Cardiac muscle cell (in vitro differentiated cells and primary cell): ENCODE data around the gene JPH4. TPM values are rescaled to one million over a fixed set of nuclear protein-coding genes. Genes with fewer than 3 reads are reported as not detected.
"Not testable (repeated sequence)": the region's sequence is repeated elsewhere in the genome, so short reads cannot be mapped to it uniquely, and the experiment has no call there.

Experiments
- DNase-seq, 2 donors: peaks; one replicate each; pipeline versions ENCODE4 v3.0.0 to v3.0.0-alpha.2; 2010 to 2017; ENCODE audit warnings: low read depth in 1 of 2, low spot score in 1 of 2
- H3K27ac ChIP-seq: fragments of 200-600 bp; sonication (generic); 2 replicates; pipeline ENCODE4 v1.5.1; 2016
- H3K27me3 ChIP-seq: fragments of 200-600 bp; sonication (generic); 2 replicates; pipeline ENCODE4 v1.6.0; 2016; ENCODE audit warnings: control low read depth
- H3K36me3 ChIP-seq: fragments of 200-600 bp; sonication (generic); 2 replicates; pipeline ENCODE4 v1.5.1; 2016; ENCODE audit warnings: control low read depth
- H3K4me1 ChIP-seq: fragments of 200-600 bp; sonication (generic); 2 replicates; pipeline ENCODE4 v1.8.1; 2017; ENCODE audit warnings: low read depth, mild to moderate bottlenecking, mixed run types
- H3K4me3 ChIP-seq: fragments of 200-600 bp; sonication (generic); 2 replicates; pipeline ENCODE4 v1.5.1; 2016; ENCODE audit warnings: mild to moderate bottlenecking
- H3K9me3 ChIP-seq: fragments of 200-600 bp; sonication (generic); 2 replicates; pipeline ENCODE4 v1.5.1; 2017; ENCODE audit warnings: low read depth, mild to moderate bottlenecking, control low read depth
- CTCF ChIP-seq: IDR thresholded peaks from 2 replicates; pipeline ENCODE4 v1.5.1; 2012; ENCODE audit warnings: low read depth, mild to moderate bottlenecking, low read length
- polyA plus RNA-seq: library from polyadenylated mRNA; unstranded; fragments of >200 nt; fragmentation: Nextera tagmentation; extraction: Ambion mirVana; gene quantifications from 2 replicates; pipeline ENCODE4 v1.2.1, GENCODE V29; 2016
- total RNA-seq: library from RNA; depleted of rRNA; stranded (reverse); fragments of >200 nt; gene quantifications from 2 replicates; pipeline ENCODE4 v1.2.3, GENCODE V29; 2016

JPH4 gene
- total and polyA plus RNA-seq, 2 experiments from 2014 or later, result 0.53 to 0.63 TPM

- Histone ChIP-seq H3K36me3 (no peaks in the 10 kb centered on the region), H3K27me3 (no peaks in the 10 kb centered on the region), H3K9me3 (no peaks in the 10 kb centered on the region), H3K4me1 (peaks cover 11% of the 10 kb centered on the region), H3K4me3 (no peak overlapping the region), H3K27ac (no peak overlapping the region)
- DNase-seq, result no peak
- TF ChIP-seq CTCF, result no peak
Observed at GRCh38 chr14:23537351-23538049, 41.1 kb downstream of the JPH4 start.

GRCh38 chr14:23536906-23537305 is 41.7 kb downstream of the JPH4 start:
- not testable (repeated sequence) for DNase-seq, H3K4me3 ChIP-seq, H3K9me3 ChIP-seq, H3K27me3 ChIP-seq, H3K36me3 ChIP-seq, H3K27ac ChIP-seq
- peaks cover 11% of the 10 kb centered on the region for H3K4me1 ChIP-seq

GRCh38 chr14:23536494-23536893 is 42.1 kb downstream of the JPH4 start:
- no peak for DNase-seq
- H3K9me3 ChIP-seq, result no peaks in the 10 kb centered on the region
- peaks cover 11% of the 10 kb centered on the region for H3K4me1 ChIP-seq
- no peaks in the 10 kb centered on the region for H3K36me3 ChIP-seq
- no peak overlapping the region for H3K4me3 ChIP-seq
- no peaks in the 10 kb centered on the region for H3K27me3 ChIP-seq
- TF ChIP-seq CTCF, result no peak
- no peak overlapping the region for H3K27ac ChIP-seq

GRCh38 chr14:23535943-23536342 is 42.6 kb downstream of the JPH4 start:
- no peak for DNase-seq
- no peak overlapping the region for H3K27ac ChIP-seq
- no peaks in the 10 kb centered on the region for H3K27me3 ChIP-seq

GRCh38 chr14:23533652-23534435 is 44.7 kb downstream of the JPH4 start:
- no peaks in the 10 kb centered on the region for H3K27me3 ChIP-seq
- peaks cover 4% of the 10 kb centered on the region for H3K4me1 ChIP-seq
- TF ChIP-seq CTCF, result no peak
- H3K4me3 ChIP-seq, result no peak overlapping the region
- H3K36me3 ChIP-seq, result no peaks in the 10 kb centered on the region
- no peak for DNase-seq
- H3K9me3 ChIP-seq, result no peaks in the 10 kb centered on the region
- H3K27ac ChIP-seq, result no peak overlapping the region

More at GRCh38 chr14:23535943-23536342, 42.6 kb downstream of the JPH4 start:
- Histone ChIP-seq H3K9me3 (no peaks in the 10 kb centered on the region), H3K4me1 (peaks cover 11% of the 10 kb centered on the region), H3K4me3 (no peak overlapping the region), H3K36me3 (no peaks in the 10 kb centered on the region)
- no peak for TF ChIP-seq CTCF

- no peaks in the 10 kb centered on the region for H3K4me1 ChIP-seq
Observed at GRCh38 chr14:23532658-23533057, 45.9 kb downstream of the JPH4 start.

More at GRCh38 chr14:23532658-23533057, 45.9 kb downstream of the JPH4 start:
- H3K27me3 ChIP-seq, result no peaks in the 10 kb centered on the region
- no peak overlapping the region for H3K4me3 ChIP-seq
- TF ChIP-seq CTCF, result no peak
- no peak for DNase-seq
- H3K27ac ChIP-seq, result no peak overlapping the region
- H3K9me3 ChIP-seq, result no peaks in the 10 kb centered on the region
- H3K36me3 ChIP-seq, result no peaks in the 10 kb centered on the region
